CD4-positive, alpha-beta T cell (primary cell): ENCODE results near the gene DSC3. TPM values are rescaled to one million over a fixed set of nuclear protein-coding genes. Genes with fewer than 3 reads are reported as not detected.
"Not testable (repeated sequence)": the region's sequence is repeated elsewhere in the genome, so short reads cannot be mapped to it uniquely, and the experiment has no call there.

Source experiments
- ATAC-seq: fragments of 200-7000 bp; cut with Tn5 transposase; one replicate; pipeline ENCODE4 v1.10.0; 2022; ENCODE audit warnings: mild to moderate bottlenecking; ENCODE audit not compliant: poor library complexity
- CTCF ChIA-PET: fragments of 350-600 bp; sonication (Branson Sonifier 250); formaldehyde crosslinking; loops from one replicate; lab custom pipeline; 2021; ENCODE audit warnings: antibody characterized with exemption, inconsistent platforms; lab: Charles Lee
- POLR2A ChIA-PET: fragments of 350-600 bp; sonication (Branson Sonifier 250); formaldehyde crosslinking; loops from one replicate; lab custom pipeline; 2021; ENCODE audit warnings: antibody characterized with exemption, inconsistent platforms; lab: Charles Lee
- DNase-seq, 14 experiments: peaks; one replicate each; pipeline ENCODE4 v3.0.0-alpha.2; 2013 to 2020; ENCODE audit warnings: mixed read lengths in 2 of 14
- H3K27ac ChIP-seq, 2 donors: one replicate each; pipeline versions ENCODE4 v1.5.1 to v1.7.0; 2013; ENCODE audit warnings: low read length in 2 of 2, low read depth in 1 of 2, mild to moderate bottlenecking in 1 of 2
- H3K27me3 ChIP-seq, 2 experiments: 1 replicate in 1 of 2; 2 replicates in 1 of 2; pipeline versions ENCODE4 v1.6.1 to v1.7.0; 2013; ENCODE audit warnings: low read length in 2 of 2, control low read depth in 1 of 2, mild to moderate bottlenecking in 1 of 2, moderate library complexity in 1 of 2; ENCODE audit not compliant: insufficient read depth in 2 of 2, control insufficient read depth in 1 of 2
- H3K36me3 ChIP-seq: one replicate; pipeline ENCODE4 v1.6.1; 2013; ENCODE audit warnings: low read length, control low read depth; ENCODE audit not compliant: insufficient read depth
- H3K4me1 ChIP-seq: one replicate; pipeline ENCODE4 v1.6.1; 2013; ENCODE audit warnings: low read length, control low read depth; ENCODE audit not compliant: insufficient read depth
- H3K4me3 ChIP-seq: one replicate; pipeline ENCODE4 v1.5.1; 2013; ENCODE audit warnings: mild to moderate bottlenecking, low read length, moderate library complexity
- H3K9me3 ChIP-seq, 2 experiments: 1 replicate in 1 of 2; 2 replicates in 1 of 2; pipeline versions ENCODE4 v1.6.1 to v1.7.0; 2013; ENCODE audit warnings: low read length in 2 of 2, mild to moderate bottlenecking in 2 of 2, control low read depth in 1 of 2, moderate library complexity in 1 of 2; ENCODE audit not compliant: control insufficient read depth in 1 of 2, insufficient read depth in 1 of 2
- H3K27ac Mint-ChIP-seq: one replicate; pipeline ENCODE4 v1.8.0; 2020; ENCODE audit warnings: mixed read lengths
- H3K27me3 Mint-ChIP-seq: one replicate; pipeline ENCODE4 v1.8.0; 2021; ENCODE audit warnings: mixed read lengths
- H3K36me3 Mint-ChIP-seq: one replicate; pipeline ENCODE4 v1.8.0; 2021; ENCODE audit warnings: low read depth, mixed read lengths
- H3K4me1 Mint-ChIP-seq: one replicate; pipeline ENCODE4 v1.8.0; 2021; ENCODE audit warnings: low read depth, mixed read lengths
- H3K4me3 Mint-ChIP-seq: one replicate; pipeline ENCODE4 v1.8.0; 2020; ENCODE audit warnings: mild to moderate bottlenecking, mixed read lengths
- H3K9me3 Mint-ChIP-seq: one replicate; pipeline ENCODE4 v1.8.0; 2020; ENCODE audit warnings: mixed read lengths
- CTCF ChIP-seq: fragments of 200-600 bp; IDR thresholded peaks from one replicate; pipeline ENCODE4 v1.8.0; 2022; ENCODE audit warnings: antibody characterized with exemption, mild to moderate bottlenecking
- intact Hi-C, 2 experiments: fragments of 100-400 bp; cut with DNase I in 1 of 2; cut with micrococcal nuclease in 1 of 2; formaldehyde crosslinking; loops; one replicate each; pipeline versions ENCODE4 v1.15.1 to v1.9.0; 2023 to 2025; cut with DNase I, micrococcal nuclease
- total RNA-seq, 174 experiments: library from RNA in 2 of 174; stranded (reverse) in 2 of 174; gene quantifications; one replicate each; pipeline ENCODE4 v1.2.3 and lab custom pipeline; 2021 to 2026

Gene DSC3
- total RNA-seq, 2 experiments from 2014 or later: not detected

- ChIA-PET CTCF (no interaction called here), POLR2A (no interaction called here)
- Mint-ChIP-seq H3K4me1 (no peaks in the 10 kb centered on the region), H3K27ac (no peak overlapping the region), H3K9me3 (peaks cover 2% of the 10 kb centered on the region), H3K4me3 (no peak overlapping the region), H3K36me3 (no peaks in the 10 kb centered on the region), H3K27me3 (no peaks in the 10 kb centered on the region)
- Histone ChIP-seq H3K36me3 (no peaks in the 10 kb centered on the region), H3K27ac (no peak overlapping the region), H3K4me1 (no peaks in the 10 kb centered on the region), H3K27me3 (no peaks in the 10 kb centered on the region), H3K9me3 (peaks cover 0 to 7% of the 10 kb centered on the region in 2 experiments), H3K4me3 (no peak overlapping the region)
- intact Hi-C loops: no loop called here
- DNase-seq (no peak), ATAC-seq (no peak)
- no peak for TF ChIP-seq CTCF
These were observed 11.8 kb downstream of the DSC3 start for GRCh38 chr18:31030574-31031278.

DNA sequence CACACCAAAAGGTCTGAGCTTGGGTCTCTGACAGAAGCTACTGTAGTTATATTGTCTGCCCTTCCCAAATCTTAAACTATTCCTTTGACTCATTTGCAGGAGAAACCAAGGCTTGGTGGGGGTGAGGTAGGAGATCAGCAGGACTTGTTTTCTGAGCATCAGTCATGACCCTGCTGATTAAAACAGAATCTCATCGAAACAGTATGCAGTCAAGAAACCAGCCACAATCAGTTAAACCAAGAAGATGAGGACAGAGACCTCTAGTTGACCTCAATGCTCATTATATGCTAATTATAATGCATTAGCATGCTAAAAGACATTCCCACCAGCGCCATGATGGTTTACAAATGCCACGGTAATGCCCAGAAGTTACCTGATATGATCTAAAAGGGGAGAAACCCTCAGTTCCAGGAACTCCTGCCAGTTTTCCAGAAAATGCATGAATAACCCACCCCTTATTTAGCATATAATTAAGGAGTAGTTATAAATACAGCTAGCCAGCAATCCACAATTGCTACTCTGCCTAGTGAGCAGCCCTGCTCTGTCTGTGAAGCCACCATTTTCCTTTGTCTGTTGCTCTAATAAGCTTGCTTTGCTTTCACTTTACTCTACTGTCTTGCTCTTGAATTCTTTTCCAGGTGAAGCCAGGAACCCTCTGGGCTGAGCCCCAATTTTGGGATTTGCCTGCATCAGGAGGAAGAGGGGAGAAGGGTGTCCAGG lies 26.7 kb downstream of the DSC3 start:
- no peak overlapping the region for H3K4me3 Mint-ChIP-seq
- Histone ChIP-seq H3K27me3 (no peaks in the 10 kb centered on the region), H3K4me1 (no peaks in the 10 kb centered on the region), H3K4me3 (no peak overlapping the region), H3K9me3 (no peaks in the 10 kb centered on the region), H3K27ac (no peak overlapping the region), H3K36me3 (no peaks in the 10 kb centered on the region)
- H3K36me3 Mint-ChIP-seq: no peaks in the 10 kb centered on the region
- no peak overlapping the region for H3K27ac Mint-ChIP-seq
- DNase-seq: no peak
- H3K27me3 Mint-ChIP-seq: no peaks in the 10 kb centered on the region
- no peak for TF ChIP-seq CTCF
- H3K9me3 Mint-ChIP-seq: peaks cover 2% of the 10 kb centered on the region
- POLR2A ChIA-PET: no interaction called here
- ATAC-seq: no peak
- H3K4me1 Mint-ChIP-seq: no peaks in the 10 kb centered on the region
- intact Hi-C loops: no loop called here
- CTCF ChIA-PET: no interaction called here

- intact Hi-C loops, H3K9me3 ChIP-seq, DNase-seq, H3K4me1 Mint-ChIP-seq, POLR2A ChIA-PET, H3K27me3 ChIP-seq, H3K27ac ChIP-seq, H3K36me3 Mint-ChIP-seq, H3K27ac Mint-ChIP-seq, CTCF ChIA-PET, H3K4me3 ChIP-seq, H3K9me3 Mint-ChIP-seq, H3K4me1 ChIP-seq, ATAC-seq, H3K4me3 Mint-ChIP-seq, H3K36me3 ChIP-seq, H3K27me3 Mint-ChIP-seq: not testable (repeated sequence)
These were observed 31.1 kb downstream of the DSC3 start for GRCh38 chr18:31011455-31011854.
